NCI-H69 (cell line): Measurements from ENCODE around the gene NARS2.

Source experiments
- DNase-seq: peaks from one replicate; lab custom pipeline; 2025; lab: John Stamatoyannopoulos, UW

NARS2 gene

GRCh38 chr11:78414321-78415051 lies 160.2 kb downstream of the NARS2 start:
- DNase-seq: peak; percentile 57

DNA sequence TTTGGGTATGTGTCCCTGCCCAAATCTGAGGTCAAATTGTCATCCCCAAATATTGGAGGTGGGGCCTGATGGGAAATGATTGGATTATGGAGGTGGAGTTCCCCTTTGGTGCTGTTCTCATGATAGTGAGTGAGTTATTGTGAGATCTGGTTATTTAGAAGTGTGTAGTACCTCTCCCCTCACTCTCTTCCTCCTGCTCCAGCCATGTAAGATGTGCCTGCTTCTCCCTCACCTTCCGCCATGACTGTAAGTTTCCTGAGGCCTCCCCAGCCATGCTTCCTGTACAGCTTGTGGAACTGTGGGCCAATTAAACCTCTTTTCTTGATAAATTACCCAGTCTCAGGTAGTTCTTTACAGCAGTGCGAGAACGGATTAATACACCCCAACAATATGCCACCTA lies 166.0 kb downstream of the NARS2 start:
- no peak for DNase-seq

- DNase-seq: no peak
Measured at GRCh38 chr11:78406568-78407196, 168.0 kb downstream of the NARS2 start.

- DNase-seq: no peak
Measured at GRCh38 chr11:78405805-78406204, 168.9 kb downstream of the NARS2 start.

- DNase-seq: no peak
Measured at GRCh38 chr11:78403781-78404180, 170.9 kb downstream of the NARS2 start.

DNA sequence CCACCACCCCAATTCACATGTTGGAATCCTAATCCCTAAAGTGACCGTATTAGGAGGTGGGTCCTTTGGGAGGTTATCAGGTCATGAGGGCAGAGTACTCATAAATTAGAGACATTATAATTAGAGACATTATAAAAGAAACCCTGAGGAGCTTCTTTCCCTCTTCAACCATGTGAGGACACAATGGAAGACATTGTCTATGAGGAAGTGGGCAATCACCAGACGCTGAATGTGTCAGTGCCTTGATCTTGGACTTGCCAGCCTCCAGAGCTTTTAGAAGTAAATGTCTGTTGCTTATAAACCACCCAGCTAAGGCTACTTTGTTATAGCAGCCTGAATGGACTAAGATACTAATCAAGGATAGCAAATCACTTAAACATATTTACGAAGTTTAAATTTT lies 171.8 kb downstream of the NARS2 start:
- no peak for DNase-seq

DNA sequence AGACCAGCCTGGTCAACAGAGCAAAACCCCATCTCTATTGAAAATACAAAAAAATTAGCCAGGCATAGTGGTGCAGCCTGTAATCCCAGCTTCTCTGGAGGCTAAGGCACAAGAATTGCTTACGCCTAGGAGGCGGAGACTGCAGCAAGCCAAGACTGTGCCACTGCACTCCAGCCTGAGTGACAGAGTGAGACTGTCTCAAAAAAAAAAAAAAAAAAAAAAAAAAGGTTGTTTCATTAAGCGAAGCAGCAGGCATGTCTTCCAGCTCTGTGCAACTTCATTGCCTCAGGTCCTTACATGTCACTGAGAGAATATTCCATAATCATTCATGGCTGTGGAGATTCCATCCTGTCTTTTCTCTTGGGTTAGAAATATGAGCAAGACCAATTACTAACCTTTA lies 174.0 kb downstream of the NARS2 start:
- no peak for DNase-seq

DNA sequence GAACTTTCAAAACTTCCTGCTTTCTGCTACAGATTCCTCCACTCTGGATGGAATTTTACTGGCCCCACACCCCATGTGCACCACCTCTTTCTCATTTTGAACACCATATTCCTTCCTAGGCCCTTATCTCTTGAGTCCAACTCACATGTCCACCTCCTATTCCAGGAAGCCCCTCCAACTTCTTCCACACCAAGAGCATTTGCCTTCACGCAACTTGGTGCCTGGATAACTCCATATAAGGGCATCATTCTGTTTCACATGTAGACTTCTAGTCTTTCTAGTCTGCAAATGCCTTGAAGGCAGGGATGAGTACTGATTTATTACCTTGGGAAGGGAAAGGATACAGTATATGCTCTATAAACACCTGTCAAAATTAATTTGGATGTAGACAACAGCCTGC lies 174.5 kb downstream of the NARS2 start:
- no peak for DNase-seq

DNA sequence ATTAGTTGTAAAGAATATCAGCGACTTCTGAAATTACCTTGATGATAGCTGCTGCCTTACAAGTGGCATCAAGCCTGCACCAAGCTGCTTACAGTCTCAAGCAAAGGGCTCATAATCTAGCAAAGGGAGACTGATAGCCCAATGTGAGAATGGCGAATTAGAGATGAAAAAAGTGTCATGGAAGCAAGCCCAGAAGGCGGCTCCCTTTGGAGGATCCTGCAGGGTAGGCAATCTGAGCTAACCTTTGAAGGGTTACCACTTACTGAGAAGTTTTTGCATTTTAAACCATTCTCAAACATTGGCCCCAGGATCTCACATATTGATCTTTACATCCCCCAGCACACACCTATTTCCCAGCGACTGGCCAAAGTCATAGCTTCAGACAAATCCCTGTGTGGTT lies 175.5 kb downstream of the NARS2 start:
- peak; percentile 37 for DNase-seq

GRCh38 chr11:78398715-78399114 lies 175.9 kb downstream of the NARS2 start:
- DNase-seq: no peak

- no peak for DNase-seq
Measured at GRCh38 chr11:78397398-78397797, 177.3 kb downstream of the NARS2 start.

GRCh38 chr11:78395597-78395996 lies 179.1 kb downstream of the NARS2 start:
- DNase-seq: no peak

DNA sequence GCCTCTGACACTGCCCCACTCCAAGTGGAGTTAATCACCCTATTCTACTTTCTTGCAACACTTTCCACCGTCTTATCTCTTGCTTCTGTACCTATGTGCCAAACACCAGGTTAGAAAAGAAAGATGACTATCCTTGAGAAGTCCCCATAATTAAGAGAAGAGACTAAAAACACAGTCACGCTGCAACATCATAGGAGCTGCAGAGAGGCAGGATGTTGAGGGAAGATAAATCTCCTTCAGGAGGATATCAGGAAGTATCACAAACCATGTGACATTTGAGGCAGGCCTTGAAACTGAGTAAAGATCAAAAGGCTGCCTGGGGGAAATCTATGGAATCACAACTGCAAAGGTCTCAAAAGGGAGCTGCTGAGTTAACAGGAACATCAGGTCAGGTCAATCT lies 181.8 kb downstream of the NARS2 start:
- DNase-seq: no peak

- no peak for DNase-seq
Measured at GRCh38 chr11:78391424-78391823, 183.2 kb downstream of the NARS2 start.

DNA sequence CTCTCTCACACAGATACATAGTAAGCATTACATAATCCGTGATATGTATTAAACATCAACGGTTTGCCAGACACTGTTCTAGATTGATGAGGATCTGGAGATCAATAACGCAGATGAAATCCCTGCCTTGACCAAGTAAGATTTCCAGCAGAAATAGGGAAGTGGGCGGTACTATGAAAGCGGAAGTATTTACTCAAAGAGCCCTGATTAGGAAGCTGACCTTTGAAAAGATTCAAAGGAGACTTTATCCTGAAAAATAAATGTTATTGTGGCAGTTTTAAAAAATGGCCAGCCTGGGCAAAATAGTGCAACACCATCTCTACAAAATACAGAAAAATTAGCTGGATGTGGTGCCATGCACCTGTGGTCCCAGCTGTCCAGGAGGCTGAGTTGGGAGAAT lies 183.9 kb downstream of the NARS2 start:
- no peak for DNase-seq

- peak; percentile 77 for DNase-seq
Measured at GRCh38 chr11:78386215-78386941, 188.3 kb downstream of the NARS2 start.
